OCI-LY7 (cell line): Measurements from ENCODE around the gene USP51. TPM values are rescaled to one million over a fixed set of nuclear protein-coding genes. Genes with fewer than 3 reads are reported as not detected.

Experiments
- BruUV-seq: library from RNA; stranded (reverse); fragments of 400-500 nt; replicated peaks from 2 replicates; lab custom pipeline; 2021; lab: Mats Ljungman, UMichigan
- CTCF ChIA-PET: fragments of 300-600 bp; sonication (Branson Sonifier 250); formaldehyde crosslinking; loops from one replicate; lab custom pipeline; 2022; ENCODE audit warnings: antibody characterized with exemption; ENCODE audit not compliant: unreplicated experiment; lab: Charles Lee
- POLR2A ChIA-PET: fragments of 300-600 bp; sonication (Branson Sonifier 250); formaldehyde crosslinking; loops from one replicate; lab custom pipeline; 2022; ENCODE audit warnings: antibody characterized with exemption; lab: Charles Lee
- DNase-seq: peaks from one replicate; pipeline ENCODE4 v3.0.0-alpha.2; 2015; ENCODE audit warnings: low spot score
- H2AFZ ChIP-seq: fragments of 200-600 bp; sonication (generic), shearing (Covaris generic); 2 replicates; pipeline ENCODE4 v1.6.1; 2014; ENCODE audit warnings: mild to moderate bottlenecking, antibody characterized with exemption, low read length, moderate library complexity
- H3K27ac ChIP-seq: fragments of 200-600 bp; sonication (generic); 2 replicates; pipeline ENCODE4 v1.5.1; 2014; ENCODE audit warnings: mixed run types, low read depth, mild to moderate bottlenecking, moderate library complexity, low read length, inconsistent platforms; ENCODE audit not compliant: poor library complexity, severe bottlenecking
- H3K36me3 ChIP-seq: fragments of 200-600 bp; sonication (generic); 2 replicates; pipeline ENCODE4 v1.6.1; 2014; ENCODE audit warnings: mild to moderate bottlenecking, antibody characterized with exemption, low read length, moderate library complexity, mixed read lengths; ENCODE audit not compliant: insufficient read depth
- H3K4me1 ChIP-seq: fragments of 200-600 bp; sonication (generic); 2 replicates; pipeline ENCODE4 v1.5.1; 2014; ENCODE audit warnings: mild to moderate bottlenecking, low read length; ENCODE audit not compliant: insufficient read depth, poor library complexity, severe bottlenecking
- H3K4me2 ChIP-seq: fragments of 200-600 bp; sonication (generic); 2 replicates; pipeline ENCODE4 v1.6.1; 2014; ENCODE audit warnings: mild to moderate bottlenecking, low read length
- H3K4me3 ChIP-seq: fragments of 200-600 bp; sonication (generic); 2 replicates; pipeline ENCODE4 v1.5.1; 2014; ENCODE audit warnings: mild to moderate bottlenecking, low read depth, low read length; ENCODE audit not compliant: poor library complexity, severe bottlenecking
- H3K79me2 ChIP-seq: fragments of 200-600 bp; sonication (generic); 2 replicates; pipeline ENCODE4 v1.6.1; 2016; ENCODE audit warnings: low read depth, mild to moderate bottlenecking, low read length, moderate library complexity, mixed read lengths; ENCODE audit not compliant: insufficient read depth
- H3K9me2 ChIP-seq: fragments of 200-600 bp; sonication (generic); 2 replicates; pipeline ENCODE4 v1.6.1; 2016; ENCODE audit warnings: mild to moderate bottlenecking, low read length, mixed read lengths; ENCODE audit not compliant: insufficient read depth
- H3K9me3 ChIP-seq: fragments of 200-600 bp; sonication (generic); 2 replicates; pipeline ENCODE4 v1.6.1; 2014; ENCODE audit warnings: mild to moderate bottlenecking, mixed run types, low read length, mixed read lengths
- H4K20me1 ChIP-seq: fragments of 200-600 bp; sonication (generic); 2 replicates; pipeline ENCODE4 v1.6.1; 2014; ENCODE audit warnings: mild to moderate bottlenecking, antibody characterized with exemption, low read length, moderate library complexity, mixed read lengths; ENCODE audit not compliant: insufficient read depth
- EZH2phosphoT487 ChIP-seq: fragments of 200-600 bp; sonication (generic); IDR thresholded peaks from 2 replicates; pipeline ENCODE4 v1.6.1; 2018; ENCODE audit warnings: low read depth, borderline replicate concordance, mild to moderate bottlenecking, mixed run types, antibody characterized with exemption, low read length, moderate library complexity, mixed read lengths
- intact Hi-C: fragments of 100-400 bp; cut with micrococcal nuclease; formaldehyde crosslinking; loops from one replicate; pipeline ENCODE4 v1.10.0; 2022; ENCODE audit not compliant: unreplicated experiment
- total RNA-seq, 2 experiments: library from RNA; depleted of rRNA in 1 of 2; stranded (reverse); fragments of >200 nt in 1 of 2; shearing (Covaris generic) in 1 of 2; gene quantifications; 2 replicates each; pipeline ENCODE4 v1.2.3, GENCODE V29; 2014 to 2022
- TF ChIP-seq, protein P1 (sequence below): fragments of 200-600 bp; sonication (generic); conservative IDR thresholded peaks from 2 replicates; pipeline ENCODE4 v1.5.1; 2014; ENCODE audit warnings: mild to moderate bottlenecking, antibody characterized with exemption, low read length, moderate library complexity, mixed read lengths

Gene USP51
- total RNA-seq, 2 experiments from 2014 or later, result 1.7 to 2.7 TPM

DNA sequence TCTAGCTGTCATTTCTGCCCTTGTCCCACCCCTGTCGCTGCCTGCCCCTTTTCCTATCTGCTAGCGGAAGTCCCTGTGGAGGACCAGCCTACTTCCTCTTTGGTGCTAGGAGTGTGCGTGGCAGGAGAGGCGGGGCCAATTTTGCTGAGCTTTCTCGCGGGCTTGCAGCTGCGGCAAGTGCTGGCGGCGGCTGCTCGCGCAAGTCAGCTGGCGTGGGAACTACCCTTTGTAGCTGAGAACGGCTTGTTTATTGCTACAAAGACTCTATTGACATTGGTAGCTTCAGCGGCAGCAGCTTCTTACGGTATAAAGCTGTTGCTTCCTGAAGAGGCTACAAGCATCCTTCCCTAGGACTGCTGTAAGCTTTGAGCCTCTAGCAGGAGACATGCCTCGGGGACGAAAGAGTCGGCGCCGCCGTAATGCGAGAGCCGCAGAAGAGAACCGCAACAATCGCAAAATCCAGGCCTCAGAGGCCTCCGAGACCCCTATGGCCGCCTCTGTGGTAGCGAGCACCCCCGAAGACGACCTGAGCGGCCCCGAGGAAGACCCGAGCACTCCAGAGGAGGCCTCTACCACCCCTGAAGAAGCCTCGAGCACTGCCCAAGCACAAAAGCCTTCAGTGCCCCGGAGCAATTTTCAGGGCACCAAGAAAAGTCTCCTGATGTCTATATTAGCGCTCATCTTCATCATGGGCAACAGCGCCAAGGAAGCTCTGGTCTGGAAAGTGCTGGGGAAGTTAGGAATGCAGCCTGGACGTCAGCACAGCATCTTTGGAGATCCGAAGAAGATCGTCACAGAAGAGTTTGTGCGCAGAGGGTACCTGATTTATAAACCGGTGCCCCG is 37.4 kb downstream of the USP51 start, which contains the start of gene MAGEH1:
Gene MAGEH1 (plus strand): TSS at position 138 of the 843 bp plus-strand sequence. CDS start 248 bp downstream, at position 386.
- CTCF ChIA-PET, result interaction anchor here (1.3 kb wide), 1 partner anchor 37 kb away, joined by 6 read pairs; no protein-coding TSS in a partner anchor
- H3K4me1 ChIP-seq, result no peaks in the 10 kb centered on the region
- no peaks in the 10 kb centered on the region for H3K36me3 ChIP-seq
- no peaks in the 10 kb centered on the region for H4K20me1 ChIP-seq
- TF ChIP-seq, protein P1, sequence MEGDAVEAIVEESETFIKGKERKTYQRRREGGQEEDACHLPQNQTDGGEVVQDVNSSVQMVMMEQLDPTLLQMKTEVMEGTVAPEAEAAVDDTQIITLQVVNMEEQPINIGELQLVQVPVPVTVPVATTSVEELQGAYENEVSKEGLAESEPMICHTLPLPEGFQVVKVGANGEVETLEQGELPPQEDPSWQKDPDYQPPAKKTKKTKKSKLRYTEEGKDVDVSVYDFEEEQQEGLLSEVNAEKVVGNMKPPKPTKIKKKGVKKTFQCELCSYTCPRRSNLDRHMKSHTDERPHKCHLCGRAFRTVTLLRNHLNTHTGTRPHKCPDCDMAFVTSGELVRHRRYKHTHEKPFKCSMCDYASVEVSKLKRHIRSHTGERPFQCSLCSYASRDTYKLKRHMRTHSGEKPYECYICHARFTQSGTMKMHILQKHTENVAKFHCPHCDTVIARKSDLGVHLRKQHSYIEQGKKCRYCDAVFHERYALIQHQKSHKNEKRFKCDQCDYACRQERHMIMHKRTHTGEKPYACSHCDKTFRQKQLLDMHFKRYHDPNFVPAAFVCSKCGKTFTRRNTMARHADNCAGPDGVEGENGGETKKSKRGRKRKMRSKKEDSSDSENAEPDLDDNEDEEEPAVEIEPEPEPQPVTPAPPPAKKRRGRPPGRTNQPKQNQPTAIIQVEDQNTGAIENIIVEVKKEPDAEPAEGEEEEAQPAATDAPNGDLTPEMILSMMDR, result no peak
- TF ChIP-seq EZH2phosphoT487, result no peak
- BruUV-seq, result no TSS peak
- DNase-seq, result peak; percentile 86
- H3K4me2 ChIP-seq, result peak within 1 kb of the TSS; percentile 93
- H3K79me2 ChIP-seq, result peaks cover 4% of the 10 kb centered on the region; the same call in 1 of the 2 replicates
- H3K9me2 ChIP-seq, result no peaks in the 10 kb centered on the region
- intact Hi-C loops, result no loop called here
- POLR2A ChIA-PET, result interaction anchor here (0.6 to 1.7 kb wide), 6 partner anchors 37 to 1278 kb away, joined by 3 to 19 read pairs (median 3); partner anchors contain the start of genes NBDY, RRAGB and USP51
- peak within 1 kb of the TSS; percentile 82 for H3K4me3 ChIP-seq
- H2AFZ ChIP-seq, result peak within 1 kb of the TSS; percentile 95
- no peaks in the 10 kb centered on the region for H3K9me3 ChIP-seq
- peak within 1 kb of the TSS; percentile 55 for H3K27ac ChIP-seq

DNA sequence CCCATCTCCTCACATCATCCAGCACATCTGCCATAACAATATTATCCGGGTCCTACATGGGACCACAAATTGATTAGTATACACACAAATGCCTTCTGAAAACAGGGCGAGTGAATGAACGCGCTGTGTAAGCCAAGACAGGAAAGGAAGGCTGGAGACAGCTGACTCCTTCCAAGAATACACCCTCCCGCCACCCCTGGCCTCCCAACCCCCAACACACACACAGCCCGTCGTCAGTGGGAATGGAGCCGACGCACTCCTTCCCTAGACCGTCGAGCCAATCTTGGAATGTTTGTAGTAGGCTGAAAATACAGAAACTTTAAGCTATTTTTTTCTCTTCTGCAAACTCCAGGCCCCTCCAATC is 38.0 kb downstream of the USP51 start:
- Histone ChIP-seq H3K9me3 (no peaks in the 10 kb centered on the region), H3K4me1 (no peaks in the 10 kb centered on the region), H2AFZ (peak overlapping the region; percentile 95), H3K4me2 (peak overlapping the region; percentile 93), H3K79me2 (peaks cover 4% of the 10 kb centered on the region; the same call in 1 of the 2 replicates), H4K20me1 (no peaks in the 10 kb centered on the region), H3K9me2 (no peaks in the 10 kb centered on the region), H3K27ac (no peak overlapping the region), H3K36me3 (no peaks in the 10 kb centered on the region), H3K4me3 (peak overlapping the region; percentile 82)
- ChIA-PET POLR2A (interaction anchor here (0.6 to 1.7 kb wide), 6 partner anchors 37 to 1278 kb away, joined by 3 to 19 read pairs (median 3); partner anchors contain the start of genes NBDY, RRAGB and USP51), CTCF (interaction anchor here (1.3 kb wide), 1 partner anchor 37 kb away, joined by 6 read pairs; no protein-coding TSS in a partner anchor)
- peak; percentile 1 for DNase-seq
- TF ChIP-seq, protein P1, result no peak
- TF ChIP-seq EZH2phosphoT487, result no peak
- intact Hi-C loops, result no loop called here
- BruUV-seq, result no TSS peak
